Peyer's patch (tissue), 4 donors: ENCODE results near the gene TM7SF2. TPM values are rescaled to one million over a fixed set of nuclear protein-coding genes. Genes with fewer than 3 reads are reported as not detected.

ENCODE experiments used
- DNase-seq, 3 donors: peaks; one replicate each; pipeline ENCODE4 v3.0.0-alpha.2; 2017 to 2019
- H3K27ac ChIP-seq, 4 donors: fragments of 200-600 bp; sonication (generic); one replicate each; pipeline ENCODE4 v1.5.1; 2016 to 2019
- H3K27me3 ChIP-seq, 2 donors: fragments of 200-600 bp; sonication (generic); one replicate each; pipeline ENCODE4 v1.5.1; 2019
- H3K36me3 ChIP-seq, 3 donors: fragments of 200-600 bp; sonication (generic); one replicate each; pipeline ENCODE4 v1.5.1; 2016 to 2019
- H3K4me1 ChIP-seq, 4 donors: fragments of 200-600 bp; sonication (generic); one replicate each; pipeline ENCODE4 v1.5.1; 2016 to 2019
- H3K4me3 ChIP-seq, 4 donors: fragments of 200-600 bp; sonication (generic); 1 replicate in 3 of 4; 2 replicates in 1 of 4; pipeline ENCODE4 v1.5.1; 2016 to 2019; ENCODE audit warnings: mild to moderate bottlenecking in 1 of 4
- H3K9me3 ChIP-seq, 4 donors: fragments of 200-600 bp; sonication (generic); one replicate each; pipeline ENCODE4 v1.5.1; 2016 to 2019; ENCODE audit warnings: mild to moderate bottlenecking in 1 of 4
- POLR2A ChIP-seq, 2 donors: fragments of 450-650 bp; IDR thresholded peaks; one replicate each; pipeline ENCODE4 v1.5.1; 2017; ENCODE audit warnings: antibody characterized with exemption in 2 of 2, mild to moderate bottlenecking in 2 of 2, moderate library complexity in 2 of 2
- small RNA-seq, 2 donors: library from RNA; depleted of rRNA; stranded (forward); fragments of <200 nt; gene quantifications; one replicate each; pipeline ENCODE3, GENCODE V24; 2016
- total RNA-seq, 4 donors: library from RNA; depleted of rRNA; stranded (reverse); fragments of >200 nt; gene quantifications; one replicate each; pipeline ENCODE4 v1.1.0, GENCODE V29; 2016
- TF ChIP-seq, protein P1 (sequence below), 6 experiments: fragments of 450-650 bp in 4 of 6; fragments of 200-600 bp in 2 of 6; sonication (generic) in 1 of 6; IDR thresholded peaks; one replicate each; pipeline ENCODE4 v1.5.1; 2017 to 2019; ENCODE audit warnings: antibody characterized with exemption in 6 of 6, mild to moderate bottlenecking in 3 of 6, moderate library complexity in 1 of 6

The TM7SF2 gene
- total RNA-seq, 4 donors from 2014 or later: 19.8 to 78.1 (median 58.5) TPM

DNA sequence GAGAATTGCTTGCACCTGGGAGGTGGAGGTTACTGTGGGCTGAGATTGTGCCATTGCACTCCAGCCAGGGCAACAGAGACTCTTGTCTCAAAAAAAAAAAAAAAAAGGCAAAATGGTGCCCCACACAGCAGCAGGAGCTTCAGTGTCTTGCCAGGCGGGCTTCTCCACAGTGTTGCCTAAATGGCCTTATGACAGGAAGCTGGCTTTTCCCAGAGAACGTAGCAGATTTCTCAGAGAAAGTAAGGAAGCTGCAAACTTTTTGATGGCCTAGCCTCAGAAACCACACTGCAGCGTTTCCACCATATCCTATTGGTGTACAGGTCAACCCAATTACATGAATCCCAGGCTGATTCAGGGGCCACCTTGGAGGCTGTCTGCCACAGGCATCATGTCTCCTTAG lies 45.7 kb downstream of the TM7SF2 start:
- Histone ChIP-seq H3K4me1 (no peaks in the 10 kb centered on the region), H3K9me3 (no peaks in the 10 kb centered on the region), H3K36me3 (no peaks in the 10 kb centered on the region), H3K27ac (no peak overlapping the region), H3K27me3 (no peaks in the 10 kb centered on the region), H3K4me3 (no peak overlapping the region)
- no peak for DNase-seq
- TF ChIP-seq POLR2A (IDR thresholded peaks at IDR 0.05): no peak
- TF ChIP-seq, protein P1, sequence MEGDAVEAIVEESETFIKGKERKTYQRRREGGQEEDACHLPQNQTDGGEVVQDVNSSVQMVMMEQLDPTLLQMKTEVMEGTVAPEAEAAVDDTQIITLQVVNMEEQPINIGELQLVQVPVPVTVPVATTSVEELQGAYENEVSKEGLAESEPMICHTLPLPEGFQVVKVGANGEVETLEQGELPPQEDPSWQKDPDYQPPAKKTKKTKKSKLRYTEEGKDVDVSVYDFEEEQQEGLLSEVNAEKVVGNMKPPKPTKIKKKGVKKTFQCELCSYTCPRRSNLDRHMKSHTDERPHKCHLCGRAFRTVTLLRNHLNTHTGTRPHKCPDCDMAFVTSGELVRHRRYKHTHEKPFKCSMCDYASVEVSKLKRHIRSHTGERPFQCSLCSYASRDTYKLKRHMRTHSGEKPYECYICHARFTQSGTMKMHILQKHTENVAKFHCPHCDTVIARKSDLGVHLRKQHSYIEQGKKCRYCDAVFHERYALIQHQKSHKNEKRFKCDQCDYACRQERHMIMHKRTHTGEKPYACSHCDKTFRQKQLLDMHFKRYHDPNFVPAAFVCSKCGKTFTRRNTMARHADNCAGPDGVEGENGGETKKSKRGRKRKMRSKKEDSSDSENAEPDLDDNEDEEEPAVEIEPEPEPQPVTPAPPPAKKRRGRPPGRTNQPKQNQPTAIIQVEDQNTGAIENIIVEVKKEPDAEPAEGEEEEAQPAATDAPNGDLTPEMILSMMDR (IDR thresholded peaks at IDR 0.05): no peak

DNA sequence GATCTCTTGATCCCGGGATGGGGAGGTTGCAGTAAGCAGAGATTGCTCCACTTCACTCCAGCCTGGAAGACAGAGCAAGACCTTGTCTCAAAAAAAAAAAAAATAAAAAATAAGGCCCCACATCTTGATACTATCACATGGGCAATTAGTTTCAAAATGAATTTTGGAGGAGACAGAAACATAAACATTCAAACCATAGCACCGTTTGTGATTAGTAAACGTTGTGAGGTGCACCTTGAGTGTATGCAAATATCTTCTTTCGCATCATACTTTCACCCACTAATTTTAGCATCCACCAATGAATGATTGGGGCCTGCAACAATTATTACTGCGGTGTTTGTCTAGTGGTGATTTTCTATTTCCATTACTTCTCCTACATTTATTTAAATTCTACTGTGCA lies 47.3 kb downstream of the TM7SF2 start:
- H3K27me3 ChIP-seq: no peaks in the 10 kb centered on the region
- no peak overlapping the region for H3K4me3 ChIP-seq
- H3K36me3 ChIP-seq: no peaks in the 10 kb centered on the region
- no peak overlapping the region for H3K27ac ChIP-seq
- DNase-seq: no peak
- H3K4me1 ChIP-seq: no peaks in the 10 kb centered on the region
- TF ChIP-seq, protein P1 (IDR thresholded peaks at IDR 0.05): no peak
- no peak for TF ChIP-seq POLR2A (IDR thresholded peaks at IDR 0.05)
- no peaks in the 10 kb centered on the region for H3K9me3 ChIP-seq

DNA sequence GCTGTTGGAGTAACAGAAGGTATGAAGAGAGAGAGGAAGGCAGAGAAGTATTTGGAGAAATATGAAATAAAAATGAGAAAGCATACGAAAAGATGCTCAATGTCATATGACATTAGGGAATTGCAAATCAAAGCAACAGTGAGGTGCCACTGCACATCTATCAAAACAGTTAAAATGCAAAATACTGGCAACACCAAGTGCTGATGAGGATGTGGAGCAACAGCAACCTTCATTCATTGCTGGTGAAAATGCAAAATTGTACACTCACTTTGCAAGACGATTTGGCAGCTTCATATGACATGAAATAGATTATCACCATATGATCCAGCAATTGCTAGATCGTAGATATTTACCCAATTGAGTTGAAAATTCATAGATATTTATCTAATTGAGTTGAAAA lies 49.0 kb downstream of the TM7SF2 start:
- H3K36me3 ChIP-seq: no peaks in the 10 kb centered on the region
- H3K27ac ChIP-seq: no peak overlapping the region
- no peaks in the 10 kb centered on the region for H3K9me3 ChIP-seq
- no peak overlapping the region for H3K4me3 ChIP-seq
- H3K27me3 ChIP-seq: no peaks in the 10 kb centered on the region
- TF ChIP-seq, protein P1 (IDR thresholded peaks at IDR 0.05): no peak
- no peak for TF ChIP-seq POLR2A (IDR thresholded peaks at IDR 0.05)
- no peak for DNase-seq
- H3K4me1 ChIP-seq: no peaks in the 10 kb centered on the region

DNA sequence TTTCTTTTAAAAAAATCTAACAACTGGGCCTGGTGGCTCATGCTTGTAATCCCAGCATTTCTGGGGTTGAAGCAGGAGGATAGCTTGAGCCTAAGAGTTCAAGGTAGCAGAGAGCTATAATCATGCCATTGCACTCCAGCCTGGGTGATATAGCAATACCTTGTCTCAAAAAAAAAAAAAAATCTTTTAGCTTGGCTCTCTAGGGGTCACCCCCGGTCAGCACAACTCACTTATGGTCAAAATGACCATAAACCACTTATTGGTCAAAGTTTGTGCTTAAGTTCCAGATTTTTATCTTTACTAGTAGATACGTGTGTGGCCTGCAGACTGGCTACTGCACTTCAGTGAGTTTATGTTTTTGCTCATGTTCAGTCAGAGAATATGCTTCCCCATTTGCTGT lies 52.0 kb downstream of the TM7SF2 start:
- no peak overlapping the region for H3K4me3 ChIP-seq
- no peak for DNase-seq
- no peaks in the 10 kb centered on the region for H3K9me3 ChIP-seq
- no peaks in the 10 kb centered on the region for H3K4me1 ChIP-seq
- no peak for TF ChIP-seq POLR2A (IDR thresholded peaks at IDR 0.05)
- TF ChIP-seq, protein P1 (IDR thresholded peaks at IDR 0.05): no peak
- H3K36me3 ChIP-seq: no peaks in the 10 kb centered on the region
- no peak overlapping the region for H3K27ac ChIP-seq
- no peaks in the 10 kb centered on the region for H3K27me3 ChIP-seq

Small RNA genes lying within 50 kb of the gene (small RNA-seq; reads per million reads assigned to genes)
- gene HIGD1AP10 (0 reads per million in 2 donors), gene PDCL2P2 (0 reads per million in 2 donors), gene RNU2-23P (0 to 0.18 reads per million in 2 donors)

Other genes starting within 250 kb of the TM7SF2 start
- 100 to 1,000 TPM in 2 of 4 donors, 10 to 100 TPM in 2; 56.2 to 185 (median 98.6) TPM for gene EHD1, start 233.3 kb upstream of the TM7SF2 start, total RNA-seq
- 10 to 100 TPM; 38.8 to 79.6 (median 66.6) TPM for gene ATG2A, start 194.7 kb upstream of the TM7SF2 start, total RNA-seq
- 10 to 100 TPM; 20.0 to 46.2 (median 22.5) TPM for gene PPP2R5B, start 187.2 kb upstream of the TM7SF2 start, total RNA-seq
- gene GPHA2, start 176.0 kb upstream of the TM7SF2 start, total RNA-seq: not detected
- not detected for gene MAJIN, start 139.8 kb upstream of the TM7SF2 start, total RNA-seq
- 10 to 100 TPM in 3 of 4 donors, 1 to 10 TPM in 1; 5.0 to 12.0 (median 11.2) TPM for gene BATF2, start 114.9 kb upstream of the TM7SF2 start, total RNA-seq
- 100 to 1,000 TPM in 1 of 4 donors, 10 to 100 TPM in 3; 64.4 to 103 (median 77.2) TPM for gene ARL2, start 97.7 kb upstream of the TM7SF2 start, total RNA-seq
- gene SNX15, start 84.4 kb upstream of the TM7SF2 start, total RNA-seq: 10 to 100 TPM; 15.7 to 39.0 (median 27.3) TPM
- 10 to 100 TPM; 10.9 to 21.5 (median 13.9) TPM for gene SAC3D1, start 70.7 kb upstream of the TM7SF2 start, total RNA-seq
- 1,000 to 10,000 TPM in 2 of 4 donors, 100 to 1,000 TPM in 1, 10 to 100 TPM in 1; 40.4 to 1,241 (median 898) TPM for gene NAALADL1, start 53.3 kb upstream of the TM7SF2 start, total RNA-seq
- 10 to 100 TPM in 1 of 4 donors, 1 to 10 TPM in 2, under 1 TPM in 1; 0.94 to 27.2 (median 6.4) TPM for gene CDCA5, start 27.8 kb upstream of the TM7SF2 start, total RNA-seq
- 10 to 100 TPM; 53.9 to 67.6 (median 55.5) TPM for gene ZFPL1, start 27.6 kb upstream of the TM7SF2 start, total RNA-seq
- 100 to 1,000 TPM; 280 to 636 (median 416) TPM for gene VPS51, start 15.7 kb upstream of the TM7SF2 start, total RNA-seq
- 10 to 100 TPM in 3 of 4 donors, 1 to 10 TPM in 1; 8.7 to 20.6 (median 13.8) TPM for gene ZNHIT2, start 5.8 kb downstream of the TM7SF2 start, total RNA-seq
- gene FAU, start 10.3 kb downstream of the TM7SF2 start, total RNA-seq: 100 to 1,000 TPM; 412 to 714 (median 579) TPM
- gene MRPL49, start 10.4 kb downstream of the TM7SF2 start, total RNA-seq: 10 to 100 TPM; 36.2 to 50.3 (median 45.7) TPM
- 10 to 100 TPM; 37.1 to 61.9 (median 51.6) TPM for gene SYVN1, start 22.6 kb downstream of the TM7SF2 start, total RNA-seq
- gene SPDYC, start 58.4 kb downstream of the TM7SF2 start, total RNA-seq: not detected
- 100 to 1,000 TPM; 320 to 598 (median 559) TPM for gene CAPN1, start 70.1 kb downstream of the TM7SF2 start, total RNA-seq
- 10 to 100 TPM in 2 of 4 donors, 1 to 10 TPM in 2; 6.8 to 25.6 (median 13.1) TPM for gene POLA2, start 150.1 kb downstream of the TM7SF2 start, total RNA-seq
- gene CDC42EP2, start 203.0 kb downstream of the TM7SF2 start, total RNA-seq: 10 to 100 TPM; 13.2 to 26.9 (median 24.7) TPM
- gene DPF2, start 222.0 kb downstream of the TM7SF2 start, total RNA-seq: 10 to 100 TPM; 25.0 to 47.0 (median 39.5) TPM
- 10 to 100 TPM in 1 of 4 donors, 1 to 10 TPM in 3; 3.3 to 11.7 (median 7.7) TPM for gene TIGD3, start 242.9 kb downstream of the TM7SF2 start, total RNA-seq